Measurements from ENCODE around the gene ACACA. TPM values are rescaled to one million over a fixed set of nuclear protein-coding genes. Genes with fewer than 3 reads are reported as not detected.

ACACA gene
- polyA plus RNA-seq, 1 donor: 39.9 TPM

DNA sequence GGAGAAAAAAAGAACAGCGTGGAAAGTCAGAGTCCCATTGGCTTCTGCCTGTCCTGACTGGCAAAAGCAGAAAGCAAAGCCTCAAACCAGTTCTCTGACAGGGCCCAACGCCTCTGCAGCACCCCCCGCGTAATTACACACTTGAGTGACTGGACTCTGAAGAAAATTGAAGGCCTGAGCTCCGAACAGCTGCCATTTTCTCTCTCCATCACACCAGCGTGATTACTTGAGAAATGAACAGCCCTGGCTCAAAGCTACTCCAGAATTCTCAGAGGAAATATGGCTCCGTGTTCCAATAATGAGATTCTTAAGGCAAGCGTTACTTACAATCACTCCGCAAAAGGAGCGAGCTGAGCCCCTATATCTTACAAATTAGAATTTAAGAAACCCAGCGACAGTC is 173.6 kb downstream of the ACACA start:
- peak; percentile 42 for DNase-seq

DNA sequence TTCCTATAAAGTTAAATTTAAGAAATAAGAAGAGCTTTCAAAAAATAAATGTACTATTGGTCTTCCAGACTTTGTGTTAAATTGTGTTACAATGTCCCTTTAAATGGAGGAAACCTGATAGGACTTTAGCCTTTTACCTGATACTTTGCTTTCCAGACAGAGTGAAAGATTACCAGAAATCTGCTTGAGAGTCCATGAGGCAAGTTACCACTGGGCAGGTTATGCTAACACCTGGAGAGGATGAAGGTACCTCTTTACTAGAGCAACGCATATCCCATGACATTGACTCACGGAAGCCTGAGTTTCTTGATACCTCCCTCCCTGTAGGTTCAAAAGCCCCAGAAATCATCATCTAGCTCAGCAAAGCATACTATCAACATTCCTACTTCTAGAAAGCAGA is 174.7 kb downstream of the ACACA start:
- peak; percentile 6 for DNase-seq

DNA sequence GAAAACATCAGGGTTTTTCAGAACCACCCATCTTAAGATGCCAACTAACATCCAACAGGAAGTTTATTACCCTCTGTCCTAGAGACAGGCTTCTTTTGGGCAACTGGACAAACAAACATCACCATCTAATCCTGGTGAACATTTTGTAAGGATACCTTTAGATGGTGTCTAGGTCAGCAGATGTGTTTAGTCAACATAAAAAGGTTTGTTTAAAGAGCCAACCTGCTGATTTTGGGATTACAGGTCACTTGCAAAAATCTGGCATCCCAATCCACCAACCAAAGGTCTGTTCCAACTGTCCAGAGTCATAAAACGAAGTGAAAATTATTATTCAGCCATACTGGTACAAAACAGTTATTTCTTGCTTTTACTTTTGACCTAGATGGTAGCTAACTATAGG is 176.0 kb downstream of the ACACA start:
- no peak for DNase-seq

DNA sequence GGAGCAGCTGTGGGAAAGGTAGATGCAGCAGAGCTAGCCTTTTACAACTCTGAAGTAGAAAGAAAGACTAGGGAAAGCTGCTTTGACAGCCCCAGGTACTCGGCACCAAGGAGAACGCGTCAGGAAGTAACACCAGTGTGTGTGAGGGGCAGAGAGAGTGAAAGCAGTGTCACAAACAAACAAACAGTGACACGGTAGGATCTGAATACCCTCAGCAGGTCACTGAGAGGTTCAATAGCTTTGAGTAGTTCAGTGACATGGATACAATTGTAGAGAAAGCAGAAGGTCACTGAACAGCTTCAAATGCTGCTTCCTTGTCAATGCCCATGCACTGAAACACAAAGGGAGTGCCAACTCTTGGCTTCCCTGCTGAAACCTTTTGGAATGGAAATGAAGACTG is 181.2 kb downstream of the ACACA start:
- DNase-seq: no peak

DNA sequence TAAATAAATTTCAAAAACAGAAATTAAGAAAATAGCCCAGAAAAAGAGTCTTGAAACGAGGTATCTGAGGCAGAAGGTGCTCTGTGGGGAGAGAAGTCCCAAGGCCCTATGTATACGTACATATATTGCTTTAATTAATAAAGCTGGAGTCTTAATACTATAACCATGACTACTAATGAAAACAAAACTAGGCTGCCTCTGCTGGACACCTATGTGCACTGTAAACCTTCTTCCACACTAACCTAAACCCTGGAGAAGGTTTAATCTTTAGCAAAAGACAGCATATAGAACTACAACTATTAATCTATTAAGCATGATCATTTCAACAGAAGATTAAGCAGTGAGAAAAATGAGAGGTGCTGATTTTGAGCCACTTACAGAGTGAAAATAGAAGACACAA is 184.8 kb downstream of the ACACA start:
- DNase-seq: no peak

DNA sequence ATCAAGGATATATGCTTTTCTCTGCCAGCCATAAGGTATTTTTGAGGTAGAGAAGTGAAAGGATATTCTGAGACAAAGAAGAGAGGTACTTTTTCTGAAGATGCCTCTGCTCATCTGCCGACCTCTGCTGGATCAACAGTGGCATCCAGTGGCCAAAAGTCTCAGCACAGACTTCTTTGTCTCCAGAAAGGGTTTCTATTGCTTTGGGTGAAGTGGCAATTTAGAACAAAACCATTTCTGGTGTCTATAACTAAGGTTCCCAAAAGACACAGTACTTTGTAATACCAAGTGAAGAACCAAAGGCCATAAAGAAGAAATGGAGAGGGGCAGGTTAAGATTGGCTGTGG is 186.1 kb downstream of the ACACA start:
- DNase-seq: no peak

DNA sequence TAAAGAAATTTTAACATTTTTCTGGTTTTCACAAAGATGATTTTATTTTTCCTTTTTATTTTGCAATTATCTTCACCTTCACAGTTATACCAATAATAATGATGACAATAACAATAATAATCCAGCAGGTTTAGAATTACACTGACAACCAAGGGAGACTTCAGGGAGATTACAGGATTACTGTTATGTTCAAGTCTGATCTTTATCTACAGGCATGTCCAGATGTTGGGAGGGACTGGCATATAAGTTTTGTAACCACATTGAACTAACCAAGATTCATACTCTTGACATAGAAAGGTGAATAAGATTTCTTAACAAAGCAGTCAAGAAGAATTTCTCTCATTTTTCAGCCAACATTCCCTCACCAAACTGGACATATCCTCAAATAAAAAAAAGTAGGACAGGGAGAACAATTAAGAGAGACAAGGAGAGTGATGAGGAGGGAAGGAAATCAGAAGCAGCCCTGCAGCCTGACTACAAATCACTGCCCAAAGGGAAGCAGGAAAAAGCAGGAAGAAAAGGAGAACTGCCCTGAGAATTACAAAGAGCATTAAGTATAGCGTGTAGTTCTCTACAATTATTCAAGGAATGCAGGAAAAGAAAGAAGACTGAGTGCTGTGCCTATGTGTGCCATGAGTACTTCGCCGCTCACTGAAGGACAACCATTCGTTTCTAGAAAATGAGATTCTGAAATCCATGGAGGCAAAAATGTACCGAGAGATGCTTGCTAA is 186.6 kb downstream of the ACACA start:
- no peak for DNase-seq

DNA sequence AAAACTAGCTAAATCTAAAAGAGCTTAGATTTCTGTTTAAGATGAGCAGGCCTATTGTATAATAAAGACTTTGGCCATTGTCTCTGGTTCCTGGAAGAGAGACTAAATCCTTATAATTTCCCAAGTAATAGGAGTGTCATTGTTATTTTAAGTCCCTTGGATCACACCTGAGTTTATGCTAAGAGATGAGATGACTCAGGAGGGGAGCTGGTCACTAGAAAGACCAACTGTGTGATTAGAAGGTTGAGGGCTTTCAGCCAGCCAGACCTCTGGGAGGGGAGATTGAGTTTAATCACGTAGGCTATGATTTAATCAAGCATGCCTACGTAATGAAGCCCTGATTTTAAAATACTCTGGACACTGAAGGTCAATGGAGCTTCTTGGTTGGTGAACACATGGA is 187.8 kb downstream of the ACACA start:
- no peak for DNase-seq

DNA sequence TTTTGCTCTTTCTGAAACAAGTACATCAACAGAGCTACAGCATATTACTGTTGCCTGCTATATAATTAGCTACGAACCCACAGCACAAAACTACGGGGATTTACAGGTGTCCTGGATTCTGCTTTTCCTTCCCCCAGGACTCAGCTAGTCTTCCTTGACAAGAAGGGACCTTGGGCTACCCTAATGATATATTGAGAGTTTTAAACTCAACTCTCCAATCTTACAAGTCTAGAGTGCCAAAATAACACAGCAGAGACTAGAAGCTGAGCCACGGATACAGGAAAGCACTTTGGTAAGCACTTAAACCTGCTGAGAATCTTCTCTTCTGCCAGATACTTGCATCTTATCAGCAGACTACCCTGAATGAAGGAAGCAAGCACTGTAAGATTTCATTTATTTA is 192.2 kb downstream of the ACACA start:
- no peak for DNase-seq

DNA sequence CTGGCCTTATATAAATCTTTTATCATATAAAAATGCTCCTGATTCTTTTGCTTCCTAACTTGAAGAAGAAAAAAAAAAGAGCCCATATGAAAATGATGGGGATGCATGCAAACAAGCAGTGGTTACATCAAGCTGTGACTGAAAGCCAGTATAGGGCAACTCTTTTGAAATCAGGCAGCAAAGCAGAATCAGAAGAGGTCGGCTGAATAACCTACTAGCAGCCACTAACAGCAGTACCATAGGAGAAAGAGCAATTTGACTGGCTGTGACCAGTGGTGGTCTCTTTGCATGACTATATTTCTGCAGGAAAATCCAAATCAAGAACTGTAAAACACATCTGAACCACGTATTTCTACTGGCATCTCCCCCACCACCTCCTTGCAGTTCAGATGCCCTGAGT is 192.7 kb downstream of the ACACA start:
- no peak for DNase-seq

DNA sequence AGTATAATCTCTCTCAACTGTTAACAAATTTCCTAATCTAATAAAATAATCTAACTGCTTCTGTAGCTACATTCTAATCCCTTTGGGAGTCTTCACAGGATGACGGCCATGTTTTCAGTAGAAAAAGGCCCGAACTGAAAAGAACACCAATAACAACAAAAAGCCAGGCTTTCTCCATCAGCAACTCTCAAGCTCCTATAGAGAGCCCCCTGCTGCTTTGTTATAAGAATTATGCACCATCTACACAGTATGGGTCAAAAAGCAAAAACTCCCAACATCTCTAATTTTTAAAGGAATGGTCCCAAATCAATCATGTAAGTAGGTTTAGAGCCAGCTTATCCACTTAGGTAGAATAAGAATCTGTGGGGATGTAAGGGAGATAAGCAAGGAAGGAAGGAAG is 194.5 kb downstream of the ACACA start:
- DNase-seq: no peak

DNA sequence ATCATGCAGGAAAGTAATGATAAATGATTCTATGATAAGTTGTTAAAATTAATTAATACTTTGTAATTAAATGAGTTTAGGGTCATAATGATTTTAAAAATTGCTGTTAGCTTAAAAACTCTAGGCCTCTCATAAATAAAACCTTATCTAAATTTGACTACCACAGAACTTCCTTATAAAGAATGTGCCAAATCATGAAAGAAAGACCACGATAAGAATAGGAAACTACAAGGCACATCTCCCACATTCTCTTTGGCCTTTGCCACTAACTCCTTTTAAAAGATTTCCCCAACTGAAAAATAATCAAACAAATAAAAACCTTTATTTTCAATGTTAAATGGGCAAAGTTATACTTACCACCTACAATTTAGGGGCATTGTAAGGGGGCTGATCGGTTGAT is 195.5 kb downstream of the ACACA start:
- DNase-seq: no peak

DNA sequence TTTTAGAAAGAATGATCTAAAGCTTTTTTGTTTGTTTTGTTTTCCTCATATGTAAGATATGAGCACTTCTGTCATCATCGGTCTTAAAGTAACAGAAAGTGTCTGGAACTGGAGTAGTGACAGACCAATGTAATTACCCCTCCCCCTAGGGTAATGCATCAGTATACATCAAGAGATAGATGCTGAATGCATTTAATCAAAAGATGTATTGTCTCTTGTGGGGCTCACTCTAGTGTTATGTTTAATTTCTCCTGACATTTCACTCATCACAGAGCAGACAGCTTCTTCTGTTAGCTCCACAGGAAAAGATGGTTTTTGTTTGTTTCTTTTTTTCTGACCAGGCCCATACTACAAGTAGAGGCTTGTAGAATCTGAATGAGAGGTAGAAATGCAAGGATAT is 199.5 kb downstream of the ACACA start:
- DNase-seq: no peak

DNA sequence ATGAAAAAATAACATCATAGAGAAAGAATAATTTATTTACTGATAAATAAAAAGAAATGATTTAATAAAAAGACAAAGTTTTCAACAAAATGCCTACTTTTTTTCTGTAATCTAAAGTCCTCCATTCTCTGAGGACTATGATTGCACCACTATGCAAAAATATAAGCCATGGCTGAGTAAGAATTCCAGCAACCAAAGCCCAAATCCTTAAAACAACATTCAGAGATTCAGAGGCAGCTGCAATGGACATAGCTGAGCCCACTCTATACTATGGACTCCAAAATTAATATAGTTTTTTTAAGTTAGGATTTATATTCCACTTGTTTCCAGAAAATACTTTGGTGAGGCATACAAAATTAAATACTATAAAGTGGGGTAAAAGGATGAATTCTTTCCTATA is 200.3 kb downstream of the ACACA start:
- DNase-seq: no peak

DNA sequence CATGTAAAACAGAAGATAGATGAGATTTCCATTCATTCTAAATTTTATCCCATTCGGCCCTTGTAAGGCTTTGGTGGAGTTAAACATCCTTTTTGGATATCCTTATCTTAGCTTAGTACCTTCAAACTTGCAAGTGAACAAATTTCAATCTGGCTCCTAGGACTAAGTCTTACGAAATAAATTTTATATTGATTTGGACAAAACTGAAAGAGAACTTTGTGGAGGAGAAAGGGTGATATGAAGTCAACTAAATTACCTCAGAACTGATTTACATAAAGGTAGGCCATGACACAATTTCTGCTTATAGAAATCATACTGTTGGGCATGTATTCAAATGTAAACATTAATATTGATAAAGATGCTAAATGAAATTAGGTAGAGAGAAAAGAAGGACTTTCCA is 206.1 kb downstream of the ACACA start:
- no peak for DNase-seq

DNA sequence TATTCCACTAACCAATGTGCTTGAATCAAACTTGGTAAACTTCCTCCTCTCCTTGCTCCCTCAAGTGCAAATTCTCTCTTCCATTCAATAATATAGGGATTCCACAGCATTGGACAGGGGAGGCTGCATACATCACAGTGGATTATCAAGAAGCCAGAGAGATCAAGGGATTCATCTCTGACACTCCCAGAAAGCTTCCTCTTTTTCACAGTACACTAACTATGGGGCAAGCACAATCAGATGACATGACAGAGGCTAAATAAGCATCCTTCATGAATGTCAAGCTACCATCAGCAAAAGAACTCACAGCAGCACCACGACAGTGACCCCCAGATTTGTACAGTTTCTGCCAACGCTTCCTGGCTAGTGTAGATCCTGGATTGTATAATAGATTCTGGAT is 209.3 kb downstream of the ACACA start:
- DNase-seq: no peak

DNA sequence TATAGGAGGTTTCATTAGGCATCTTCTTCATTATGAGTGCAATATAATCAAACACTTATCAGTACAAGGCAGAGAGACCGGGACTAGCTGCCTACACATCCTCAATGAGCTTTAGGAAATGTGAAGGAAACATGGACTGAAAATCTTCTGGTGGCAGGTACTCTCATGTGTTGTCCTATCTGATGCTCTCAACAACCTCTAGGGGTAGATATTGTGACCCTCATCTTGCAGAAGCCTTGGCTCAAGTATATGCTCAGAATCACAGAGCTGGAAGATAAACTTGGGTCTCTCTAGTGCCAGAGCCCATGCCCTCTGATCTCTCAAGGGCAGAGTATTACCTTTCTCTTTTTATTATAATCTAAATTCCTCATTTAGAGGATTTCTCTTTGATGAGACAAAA is 212.4 kb downstream of the ACACA start:
- DNase-seq: no peak

DNA sequence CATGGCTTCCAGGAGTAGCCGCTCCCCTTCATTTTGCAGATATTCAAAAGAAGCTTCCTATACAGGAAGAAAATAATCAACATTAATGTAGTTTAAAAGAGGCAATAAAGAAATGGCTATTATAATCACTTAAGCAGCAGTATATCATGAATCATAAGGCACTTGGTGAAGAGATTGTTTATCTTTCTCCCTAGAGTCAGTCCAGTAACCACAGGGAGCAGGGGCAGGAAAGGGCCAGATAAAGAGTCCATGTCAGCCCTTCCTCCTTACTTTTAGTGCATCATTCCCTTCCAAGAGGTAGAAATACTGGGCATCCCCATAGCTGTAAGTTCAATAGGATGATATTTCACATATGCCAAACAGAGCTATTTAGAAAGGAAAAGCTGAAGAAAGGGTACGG is 215.4 kb downstream of the ACACA start:
- DNase-seq: no peak

DNA sequence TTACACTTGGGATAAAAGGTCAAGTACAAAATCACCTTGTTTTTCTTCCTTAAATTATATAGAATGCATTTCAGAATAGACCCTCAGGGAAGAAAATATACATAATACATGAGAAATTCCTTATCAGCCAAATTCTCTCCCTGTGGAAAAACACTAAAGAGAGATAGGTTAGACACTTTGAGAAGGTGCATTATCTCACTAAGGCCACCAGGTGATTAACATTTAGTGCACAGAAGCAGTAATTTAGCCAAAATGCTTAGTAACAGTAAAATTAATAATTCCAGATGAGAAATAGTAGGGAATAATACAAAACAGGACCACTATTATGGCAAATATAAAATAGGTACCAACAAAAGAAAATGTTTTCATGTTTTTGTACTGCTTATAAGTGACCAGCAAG is 216.1 kb downstream of the ACACA start:
- DNase-seq: no peak

DNA sequence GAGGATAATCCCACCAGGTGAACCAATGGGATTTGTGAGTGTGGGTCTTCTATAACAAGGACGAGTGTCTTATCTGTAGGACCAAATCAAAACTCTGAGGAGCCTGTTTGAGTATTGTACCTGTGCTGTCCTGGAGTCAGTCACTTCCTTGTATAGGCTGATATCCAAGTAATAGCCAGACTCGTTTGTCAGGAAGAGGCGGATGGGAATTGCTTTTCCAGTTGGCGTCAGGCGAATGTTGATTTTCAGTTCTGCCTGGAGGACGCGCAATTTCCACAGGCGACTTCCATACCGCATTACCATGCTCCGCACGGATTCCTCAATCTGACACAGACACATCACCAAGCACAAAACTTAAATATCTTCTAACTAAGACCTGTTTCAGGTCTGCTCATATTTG is 218.5 kb downstream of the ACACA start:
- DNase-seq: no peak

DNA sequence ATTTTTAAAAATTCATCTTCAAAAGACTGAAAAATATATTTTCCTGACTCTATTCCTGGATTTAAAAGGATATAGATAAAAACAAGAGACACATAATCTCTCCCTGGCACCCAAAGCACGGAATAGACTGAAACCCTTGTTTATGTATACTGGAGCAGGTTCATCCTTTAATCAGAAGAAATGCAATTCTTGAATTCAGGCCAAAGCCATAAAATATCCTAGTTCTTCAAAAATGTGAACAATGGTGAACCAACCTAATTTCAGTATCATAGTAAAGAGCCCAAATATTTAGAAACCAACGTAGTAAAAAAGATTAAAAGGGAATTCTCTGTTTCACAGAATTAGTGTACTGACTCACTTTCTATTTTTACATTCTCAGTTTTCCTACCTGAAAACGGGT is 219.4 kb downstream of the ACACA start:
- no peak for DNase-seq

DNA sequence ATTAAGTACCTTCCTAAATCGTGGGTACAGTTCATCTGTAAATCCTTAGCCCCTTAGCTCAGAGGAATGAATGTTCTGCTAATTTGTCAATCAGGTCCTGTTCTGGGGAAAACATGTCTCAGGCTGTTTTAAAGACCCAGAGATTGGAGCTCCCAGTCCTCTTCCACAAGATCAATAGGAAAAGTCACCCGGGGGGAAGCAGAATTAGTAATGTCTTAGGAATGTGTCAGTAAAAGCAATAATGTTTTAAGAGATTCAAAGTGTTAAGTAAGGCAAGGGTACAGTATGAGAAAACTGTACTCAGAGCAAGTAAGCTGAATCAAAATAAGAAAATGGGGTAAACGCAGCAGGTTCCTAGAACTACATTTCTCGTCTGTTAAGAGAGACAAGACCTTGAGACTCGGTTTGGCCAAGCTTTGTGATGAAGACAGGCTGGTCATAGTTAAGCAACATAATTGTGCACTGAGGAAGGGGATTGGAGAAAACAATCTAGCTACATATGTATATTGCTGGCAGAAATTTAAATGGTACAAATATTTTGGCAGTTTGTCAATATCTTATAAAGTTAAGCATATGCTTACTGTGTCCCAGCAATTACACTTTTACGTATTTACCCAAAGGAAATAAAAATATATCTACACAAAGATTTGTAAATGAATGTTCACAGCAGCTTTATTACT is 223.7 kb downstream of the ACACA start:
- no peak for DNase-seq

DNA sequence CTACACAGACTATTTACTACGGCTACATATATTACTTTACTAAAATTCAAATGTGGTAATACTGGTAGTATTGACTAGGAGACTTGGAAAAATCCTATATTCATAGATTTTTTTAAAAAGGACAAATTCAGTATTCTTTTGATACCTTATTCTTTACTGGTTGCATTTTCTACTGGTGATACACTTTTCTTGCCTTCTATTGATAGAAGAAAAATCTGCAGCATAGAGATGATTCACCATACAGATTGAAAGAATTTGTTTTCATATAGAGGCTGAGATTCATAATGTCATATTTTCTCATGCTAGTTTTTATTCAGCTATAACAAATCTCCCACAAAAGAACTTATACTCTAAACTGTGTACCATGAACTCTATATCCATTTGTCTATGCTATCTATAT is 226.3 kb downstream of the ACACA start:
- no peak for DNase-seq

DNA sequence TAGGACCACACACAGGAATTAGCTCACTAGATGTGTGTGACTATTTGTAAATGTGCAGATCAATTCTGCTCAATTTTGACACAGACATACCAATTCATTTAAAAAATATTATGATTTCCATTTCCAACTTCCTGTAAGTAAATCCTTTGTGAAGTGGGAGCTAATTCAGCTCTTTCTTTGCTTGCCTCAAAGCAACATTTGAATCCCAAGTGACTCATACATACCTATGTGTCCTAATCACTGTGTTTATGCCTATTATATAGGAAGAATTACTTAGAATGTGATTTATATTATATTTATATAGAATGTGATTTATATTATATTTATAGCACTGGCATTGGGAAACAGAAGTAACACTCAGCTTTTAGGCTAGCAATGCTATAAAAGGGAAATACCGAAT is 226.7 kb downstream of the ACACA start:
- DNase-seq: no peak
